Mucosa of descending colon (tissue), 3 donors: ENCODE data around the gene SPIRE1. TPM values are rescaled to one million over a fixed set of nuclear protein-coding genes. Genes with fewer than 3 reads are reported as not detected.

Experiments
- ATAC-seq: fragments of 200-7000 bp; cut with Tn5 transposase; one replicate; pipeline ENCODE4 v1.9.1; 2020; ENCODE audit warnings: mild to moderate bottlenecking, moderate library complexity
- DNase-seq, 3 donors: peaks; one replicate each; pipeline ENCODE4 v3.0.0-alpha.2; 2020
- H3K36me3 ChIP-seq: fragments of 200-600 bp; one replicate; pipeline ENCODE4 v1.8.0; 2021; ENCODE audit warnings: low read depth, mild to moderate bottlenecking
- H3K4me1 ChIP-seq: fragments of 200-600 bp; one replicate; pipeline ENCODE4 v1.8.0; 2021; ENCODE audit warnings: low read depth, mild to moderate bottlenecking
- H3K4me3 ChIP-seq: fragments of 200-600 bp; one replicate; pipeline ENCODE4 v1.8.0; 2021; ENCODE audit warnings: mild to moderate bottlenecking
- H3K9me3 ChIP-seq: fragments of 200-600 bp; one replicate; pipeline ENCODE4 v1.8.0; 2021; ENCODE audit warnings: mild to moderate bottlenecking
- intact Hi-C, 2 donors: fragments of 100-400 bp; cut with DNase I in 1 of 2; cut with micrococcal nuclease in 1 of 2; formaldehyde crosslinking; loops; one replicate each; pipeline versions ENCODE4 v1.11.0 to v1.11.1; 2022; cut with DNase I, micrococcal nuclease
- total RNA-seq, 3 donors: library from RNA; stranded (reverse); fragmentation: NEBNext Ultra II Directional in 2 of 3; extraction: Animal tissue kit (Norgen Biotek cat#: 25700) in 2 of 3; gene quantifications; one replicate each; pipeline versions ENCODE4 v1.2.1 to v1.2.4, GENCODE V29; 2021 to 2023
- TF ChIP-seq, protein P1 (sequence below): fragments of 200-600 bp; IDR thresholded peaks from one replicate; pipeline ENCODE4 v1.8.0; 2022; ENCODE audit warnings: antibody characterized with exemption, mild to moderate bottlenecking
- donor health status: DM: no; HTN: no; CAD: no; lungs with moderate emphysema.
- donor health status: DM: no; HTN: no; CAD: no.
- donor health status: DM: no; HTN: yes; CAD: no.

SPIRE1 gene
- total RNA-seq, 3 donors from 2014 or later = 4.7 to 32.8 (median 5.1) TPM

DNA sequence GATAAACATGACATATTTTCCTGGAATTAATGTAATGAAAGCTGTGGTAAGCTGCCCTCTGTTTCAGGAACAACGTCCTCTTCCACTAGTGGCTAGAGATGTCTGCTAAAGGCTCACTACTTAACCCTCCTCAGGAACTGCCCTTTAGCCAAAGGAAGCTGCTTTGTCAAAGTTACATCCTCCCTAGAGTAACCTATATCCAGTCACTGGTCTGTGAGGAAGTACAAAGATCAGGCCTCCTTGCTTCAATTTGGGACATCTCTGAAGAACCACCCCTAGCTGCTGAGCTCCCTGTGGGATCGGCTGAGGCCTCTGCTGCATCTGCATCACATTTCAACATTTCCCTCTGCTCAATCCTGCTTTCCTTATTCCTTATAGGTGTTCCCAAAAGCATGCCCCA, 142.4 kb downstream of the SPIRE1 start:
- Histone ChIP-seq H3K4me3 (no peak overlapping the region), H3K9me3 (no peaks in the 10 kb centered on the region), H3K4me1 (no peaks in the 10 kb centered on the region), H3K36me3 (no peaks in the 10 kb centered on the region)
- TF ChIP-seq, protein P1, sequence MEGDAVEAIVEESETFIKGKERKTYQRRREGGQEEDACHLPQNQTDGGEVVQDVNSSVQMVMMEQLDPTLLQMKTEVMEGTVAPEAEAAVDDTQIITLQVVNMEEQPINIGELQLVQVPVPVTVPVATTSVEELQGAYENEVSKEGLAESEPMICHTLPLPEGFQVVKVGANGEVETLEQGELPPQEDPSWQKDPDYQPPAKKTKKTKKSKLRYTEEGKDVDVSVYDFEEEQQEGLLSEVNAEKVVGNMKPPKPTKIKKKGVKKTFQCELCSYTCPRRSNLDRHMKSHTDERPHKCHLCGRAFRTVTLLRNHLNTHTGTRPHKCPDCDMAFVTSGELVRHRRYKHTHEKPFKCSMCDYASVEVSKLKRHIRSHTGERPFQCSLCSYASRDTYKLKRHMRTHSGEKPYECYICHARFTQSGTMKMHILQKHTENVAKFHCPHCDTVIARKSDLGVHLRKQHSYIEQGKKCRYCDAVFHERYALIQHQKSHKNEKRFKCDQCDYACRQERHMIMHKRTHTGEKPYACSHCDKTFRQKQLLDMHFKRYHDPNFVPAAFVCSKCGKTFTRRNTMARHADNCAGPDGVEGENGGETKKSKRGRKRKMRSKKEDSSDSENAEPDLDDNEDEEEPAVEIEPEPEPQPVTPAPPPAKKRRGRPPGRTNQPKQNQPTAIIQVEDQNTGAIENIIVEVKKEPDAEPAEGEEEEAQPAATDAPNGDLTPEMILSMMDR = no peak
- DNase-seq (no peak), ATAC-seq (no peak)
- intact Hi-C loops = no loop called here

DNA sequence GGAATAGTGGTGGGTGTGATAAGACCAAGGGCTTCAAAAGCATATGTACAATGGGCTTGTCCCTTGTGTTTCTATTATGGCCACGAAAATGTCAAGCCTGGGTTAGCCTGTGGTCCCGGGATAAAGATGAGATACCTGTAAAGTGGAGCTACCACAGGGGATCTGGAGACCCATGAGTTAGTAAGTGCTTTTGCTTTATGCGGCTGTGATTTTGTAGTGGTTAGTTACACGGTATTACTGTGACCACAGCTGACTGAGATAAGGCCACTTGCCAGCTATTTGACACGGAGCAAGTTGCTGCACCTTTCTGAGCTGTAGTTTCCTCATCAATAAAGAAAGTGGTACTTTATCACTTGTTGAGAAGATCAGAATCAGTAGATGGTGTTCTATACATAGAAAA, 150.9 kb downstream of the SPIRE1 start:
- no peaks in the 10 kb centered on the region for H3K36me3 ChIP-seq
- no peaks in the 10 kb centered on the region for H3K4me1 ChIP-seq
- DNase-seq (no peak), ATAC-seq (no peak)
- TF ChIP-seq, protein P1 = no peak
- intact Hi-C loops = no loop called here
- no peak overlapping the region for H3K4me3 ChIP-seq
- no peaks in the 10 kb centered on the region for H3K9me3 ChIP-seq

DNA sequence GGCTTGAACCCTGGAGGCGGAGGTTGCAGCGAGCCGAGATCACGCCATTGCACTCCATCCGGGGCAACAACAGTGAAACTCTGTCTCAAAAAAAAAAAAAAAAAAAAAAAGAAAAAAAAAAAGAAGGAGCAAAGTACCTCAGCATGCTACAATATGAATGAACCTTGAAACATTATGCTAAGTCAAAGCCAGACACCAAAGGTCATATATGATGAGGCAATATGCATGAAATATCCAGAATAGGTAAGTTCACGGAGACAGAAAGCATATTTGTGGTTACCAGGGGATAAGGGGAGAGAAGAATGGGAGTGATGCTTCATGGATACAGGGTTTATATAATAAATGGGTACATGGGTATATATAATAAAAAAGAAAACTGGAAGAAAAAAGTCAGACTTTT, 156.9 kb downstream of the SPIRE1 start:
- no peaks in the 10 kb centered on the region for H3K9me3 ChIP-seq
- ATAC-seq (no peak), DNase-seq (no peak)
- no peaks in the 10 kb centered on the region for H3K4me1 ChIP-seq
- no peaks in the 10 kb centered on the region for H3K36me3 ChIP-seq
- TF ChIP-seq, protein P1 = no peak
- no peak overlapping the region for H3K4me3 ChIP-seq
- intact Hi-C loops = no loop called here

DNA sequence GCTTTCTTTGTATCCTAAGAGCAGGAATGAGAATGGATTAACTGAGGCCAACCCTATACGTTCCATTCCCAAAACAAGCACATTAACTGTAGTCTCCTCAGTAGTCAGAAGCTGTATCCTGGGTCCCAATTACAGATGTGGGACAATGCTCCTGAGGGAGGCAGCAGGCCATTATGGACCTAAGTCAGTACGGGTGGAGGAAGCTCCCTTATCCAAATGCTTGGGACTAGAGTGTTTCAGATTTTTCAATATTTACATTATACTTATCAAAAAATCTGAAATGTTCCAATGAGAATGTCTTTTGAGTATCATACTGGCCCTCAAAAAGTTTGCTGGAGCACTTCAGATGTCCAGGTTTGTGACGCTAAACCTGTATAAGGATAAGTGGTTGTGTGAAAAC, 160.1 kb downstream of the SPIRE1 start:
- H3K9me3 ChIP-seq = no peaks in the 10 kb centered on the region
- TF ChIP-seq, protein P1 = no peak
- H3K4me3 ChIP-seq = no peak overlapping the region
- no peaks in the 10 kb centered on the region for H3K4me1 ChIP-seq
- no peak for ATAC-seq
- DNase-seq = no peak
- no peaks in the 10 kb centered on the region for H3K36me3 ChIP-seq
- intact Hi-C loops = no loop called here

DNA sequence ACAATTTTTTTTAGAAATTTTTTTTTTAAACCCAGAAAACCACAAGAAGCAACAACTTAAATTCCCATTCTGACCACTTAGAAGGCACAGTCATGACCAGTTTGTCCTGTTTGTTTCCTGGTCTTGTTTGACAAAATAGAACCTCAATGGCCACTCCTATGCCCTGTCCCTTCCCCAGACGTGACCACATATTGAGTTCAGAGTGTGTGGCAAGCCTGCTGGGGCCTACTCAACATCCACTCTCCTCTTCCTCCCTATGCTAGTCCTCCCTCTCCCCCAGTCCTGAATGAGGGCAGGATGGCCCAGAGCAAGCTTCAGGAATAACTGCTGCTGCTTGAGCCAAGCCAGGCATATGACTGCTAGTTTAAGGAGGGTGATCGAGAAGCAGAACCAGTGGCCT, 160.6 kb downstream of the SPIRE1 start:
- H3K4me3 ChIP-seq = no peak overlapping the region
- H3K36me3 ChIP-seq = no peaks in the 10 kb centered on the region
- no peak for ATAC-seq
- no peak for DNase-seq
- TF ChIP-seq, protein P1 = no peak
- H3K4me1 ChIP-seq = no peaks in the 10 kb centered on the region
- intact Hi-C loops = no loop called here
- no peaks in the 10 kb centered on the region for H3K9me3 ChIP-seq

DNA sequence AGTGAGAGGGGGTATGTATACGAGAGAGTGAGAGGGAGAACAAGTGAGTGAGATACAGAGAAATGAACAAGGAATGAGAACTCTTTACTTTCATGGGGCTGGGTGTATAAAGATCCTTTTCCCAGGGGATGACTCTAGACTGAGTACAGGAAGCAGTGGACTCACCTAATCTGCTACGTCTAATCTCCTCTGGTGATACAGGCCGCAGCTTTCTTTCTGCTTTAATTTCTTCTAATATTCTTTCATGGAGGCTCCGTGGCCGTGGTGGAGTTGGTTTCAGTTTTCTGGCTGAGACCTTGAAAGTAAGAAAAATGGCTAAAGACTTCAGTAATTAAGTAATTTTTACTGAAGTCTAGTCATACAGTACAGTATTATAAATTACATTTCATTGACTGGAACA, 165.0 kb downstream of the SPIRE1 start:
- Histone ChIP-seq H3K4me3 (no peak overlapping the region), H3K9me3 (no peaks in the 10 kb centered on the region), H3K4me1 (no peaks in the 10 kb centered on the region), H3K36me3 (no peaks in the 10 kb centered on the region)
- intact Hi-C loops = no loop called here
- DNase-seq (no peak), ATAC-seq (no peak)
- TF ChIP-seq, protein P1 = no peak
